Astrocyte (in vitro differentiated cells and primary cell): ENCODE measurements around the gene GOLPH3L. TPM values are rescaled to one million over a fixed set of nuclear protein-coding genes. Genes with fewer than 3 reads are reported as not detected.
"Not testable (repeated sequence)": the region's sequence is repeated elsewhere in the genome, so short reads cannot be mapped to it uniquely, and the experiment has no call there.

Experiments
- DNase-seq: peaks from one replicate; pipeline ENCODE4 v3.0.0-alpha.2; 2010; ENCODE audit warnings: low read depth
- FAIRE-seq: peaks from 2 replicates; lab custom pipeline; 2011; peaks lifted over from hg19 to GRCh38; lab: Jason Lieb, UNC
- H2AFZ ChIP-seq: 2 replicates; pipeline ENCODE4 v1.6.0; 2012; ENCODE audit warnings: low read depth, low read length, inconsistent platforms
- H3K27ac ChIP-seq: 2 replicates; pipeline ENCODE4 v1.5.1; 2011; ENCODE audit warnings: low read depth, low read length, inconsistent platforms
- H3K27me3 ChIP-seq: 2 replicates; pipeline ENCODE4 v1.6.0; 2011; ENCODE audit warnings: low read length, inconsistent platforms; ENCODE audit not compliant: insufficient read depth
- H3K36me3 ChIP-seq: 2 replicates; pipeline ENCODE4 v1.5.1; 2011; ENCODE audit warnings: low read length, inconsistent platforms; ENCODE audit not compliant: insufficient read depth
- H3K4me1 ChIP-seq: 2 replicates; pipeline ENCODE4 v1.5.1; 2011; ENCODE audit warnings: low read length, inconsistent platforms; ENCODE audit not compliant: insufficient read depth
- H3K4me2 ChIP-seq: 2 replicates; pipeline ENCODE4 v1.6.0; 2012; ENCODE audit warnings: low read length, inconsistent platforms
- H3K4me3 ChIP-seq: 2 replicates; pipeline ENCODE4 v1.5.1; 2011; ENCODE audit warnings: low read depth, mild to moderate bottlenecking, low read length, inconsistent platforms; ENCODE audit not compliant: insufficient read depth
- H3K79me2 ChIP-seq: 2 replicates; pipeline ENCODE4 v1.6.0; 2012; ENCODE audit warnings: mild to moderate bottlenecking, low read length, inconsistent platforms; ENCODE audit not compliant: insufficient read depth
- H3K9ac ChIP-seq: 2 replicates; pipeline ENCODE4 v1.6.0; 2012; ENCODE audit warnings: mild to moderate bottlenecking, low read length, inconsistent platforms
- H3K9me3 ChIP-seq: 2 replicates; pipeline ENCODE4 v1.5.1; 2012; ENCODE audit warnings: low read depth, mild to moderate bottlenecking, low read length, inconsistent platforms; ENCODE audit not compliant: insufficient read depth
- H4K20me1 ChIP-seq: 2 replicates; pipeline ENCODE4 v1.6.0; 2012; ENCODE audit warnings: low read length, inconsistent platforms; ENCODE audit not compliant: insufficient read depth
- H3K27ac Mint-ChIP-seq: one replicate; pipeline ENCODE4 v1.8.0; 2021; ENCODE audit warnings: mild to moderate bottlenecking, mixed read lengths; ENCODE audit not compliant: unreplicated experiment
- H3K27me3 Mint-ChIP-seq: one replicate; pipeline ENCODE4 v1.8.0; 2021; ENCODE audit warnings: low read depth, mixed read lengths; ENCODE audit not compliant: unreplicated experiment
- H3K36me3 Mint-ChIP-seq: one replicate; pipeline ENCODE4 v1.8.0; 2021; ENCODE audit warnings: low read depth, mixed read lengths; ENCODE audit not compliant: unreplicated experiment
- H3K4me1 Mint-ChIP-seq: one replicate; pipeline ENCODE4 v1.8.0; 2021; ENCODE audit warnings: low read depth, mixed read lengths; ENCODE audit not compliant: unreplicated experiment
- H3K4me3 Mint-ChIP-seq: one replicate; pipeline ENCODE4 v1.8.0; 2021; ENCODE audit warnings: mild to moderate bottlenecking, moderate library complexity, mixed read lengths; ENCODE audit not compliant: unreplicated experiment
- H3K9me3 Mint-ChIP-seq: one replicate; pipeline ENCODE4 v1.8.0; 2021; ENCODE audit warnings: mild to moderate bottlenecking, mixed read lengths; ENCODE audit not compliant: unreplicated experiment
- CTCF ChIP-seq: IDR thresholded peaks from 2 replicates; pipeline ENCODE4 v1.5.1; 2011; ENCODE audit warnings: low read depth, mild to moderate bottlenecking, inconsistent platforms, low read length, moderate library complexity; ENCODE audit not compliant: insufficient read depth
- EZH2 ChIP-seq: IDR thresholded peaks from 2 replicates; pipeline ENCODE4 v1.6.1; 2012; ENCODE audit warnings: mild to moderate bottlenecking, low read length, inconsistent platforms; ENCODE audit not compliant: insufficient read depth
- total RNA-seq: library from RNA; stranded (reverse); gene quantifications from 2 replicates; pipeline ENCODE4 v1.2.1, GENCODE V29; 2021

GOLPH3L gene
- total RNA-seq, 1 donor from 2014 or later, result 20.9 TPM

GRCh38 chr1:150604226-150604588 is 92.7 kb downstream of the GOLPH3L start:
- Histone ChIP-seq H3K27me3 (no peaks in the 10 kb centered on the region), H3K36me3 (no peaks in the 10 kb centered on the region), H4K20me1 (no peaks in the 10 kb centered on the region), H3K4me2 (peak overlapping the region; percentile 46), H3K79me2 (no peaks in the 10 kb centered on the region), H3K9ac (peak overlapping the region; percentile 68), H3K4me1 (peaks cover 15% of the 10 kb centered on the region), H3K27ac (peak overlapping the region; percentile 93), H3K9me3 (no peaks in the 10 kb centered on the region), H3K4me3 (no peak overlapping the region), H2AFZ (no peak overlapping the region)
- Mint-ChIP-seq H3K4me3 (no peak overlapping the region), H3K4me1 (peaks cover 17% of the 10 kb centered on the region), H3K27me3 (no peaks in the 10 kb centered on the region), H3K36me3 (peaks cover 7% of the 10 kb centered on the region), H3K9me3 (no peaks in the 10 kb centered on the region), H3K27ac (peak overlapping the region; percentile 100)
- DNase-seq, result no peak
- FAIRE-seq, result no peak
- no peak for TF ChIP-seq EZH2
- TF ChIP-seq CTCF, result no peak

GRCh38 chr1:150603711-150604110 is 93.2 kb downstream of the GOLPH3L start:
- Mint-ChIP-seq H3K4me3 (peak overlapping the region; percentile 7), H3K27me3 (no peaks in the 10 kb centered on the region), H3K27ac (peak overlapping the region; percentile 100), H3K4me1 (peaks cover 17% of the 10 kb centered on the region), H3K36me3 (peaks cover 7% of the 10 kb centered on the region), H3K9me3 (no peaks in the 10 kb centered on the region)
- TF ChIP-seq EZH2, result no peak
- TF ChIP-seq CTCF, result no peak
- Histone ChIP-seq H4K20me1 (no peaks in the 10 kb centered on the region), H3K9ac (no peak overlapping the region), H3K9me3 (no peaks in the 10 kb centered on the region), H3K79me2 (no peaks in the 10 kb centered on the region), H3K4me3 (no peak overlapping the region), H3K27me3 (no peaks in the 10 kb centered on the region), H3K27ac (peak overlapping the region; percentile 93), H3K4me1 (peaks cover 15% of the 10 kb centered on the region), H3K36me3 (no peaks in the 10 kb centered on the region), H2AFZ (no peak overlapping the region), H3K4me2 (no peak overlapping the region)
- no peak for DNase-seq
- FAIRE-seq, result no peak

- H4K20me1 ChIP-seq, H3K4me3 ChIP-seq, H3K4me2 ChIP-seq, H3K9me3 Mint-ChIP-seq, H3K36me3 Mint-ChIP-seq, FAIRE-seq, H3K9me3 ChIP-seq, H3K27me3 Mint-ChIP-seq, H3K27ac ChIP-seq, H3K79me2 ChIP-seq, H3K9ac ChIP-seq, H3K4me3 Mint-ChIP-seq, H2AFZ ChIP-seq, H3K27ac Mint-ChIP-seq, H3K36me3 ChIP-seq, DNase-seq, H3K27me3 ChIP-seq: not testable (repeated sequence)
- peaks cover 15% of the 10 kb centered on the region for H3K4me1 ChIP-seq
- peaks cover 17% of the 10 kb centered on the region for H3K4me1 Mint-ChIP-seq
Observed at GRCh38 chr1:150602372-150602771, 94.6 kb downstream of the GOLPH3L start.
